SK-N-SH (cell line): ENCODE measurements around the gene TFAP2A. TPM values are rescaled to one million over a fixed set of nuclear protein-coding genes. Genes with fewer than 3 reads are reported as not detected.

ENCODE experiments used
- CTCF ChIA-PET: fragments of 300-600, 350-600 bp; formaldehyde crosslinking; extraction: SDS; loops from one replicate; lab custom pipeline; 2021; lab: Yijun Ruan, JAX
- POLR2A ChIA-PET: fragments of 350-600 bp; sonication (Branson Sonifier 250); formaldehyde crosslinking; extraction: SDS; loops from one replicate; lab custom pipeline; 2020; ENCODE audit warnings: antibody characterized with exemption, inconsistent platforms; lab: Yijun Ruan, JAX
- DNase-seq: peaks from one replicate; pipeline ENCODE4 v3.0.0; 2012
- H2AFZ ChIP-seq: fragments of 200-600 bp; sonication (generic); 2 replicates; pipeline ENCODE4 v1.8.1; 2016; ENCODE audit warnings: antibody characterized with exemption, mild to moderate bottlenecking, low read depth
- H3F3A ChIP-seq: fragments of 200-600 bp; sonication (generic); replicated peaks from 2 replicates; pipeline ENCODE3; 2016; ENCODE audit warnings: antibody characterized with exemption, mild to moderate bottlenecking; ENCODE audit not compliant: insufficient read depth
- H3K27ac ChIP-seq, 2 experiments: fragments of 200-500 bp in 1 of 2; fragments of 200-600 bp in 1 of 2; sonication (Bioruptor generic) in 1 of 2; sonication (generic), shearing (Covaris generic) in 1 of 2; 2 replicates each; pipeline versions ENCODE4 v1.5.1 to v1.6.1; 2014 to 2016; ENCODE audit warnings: low read depth in 2 of 2, inconsistent platforms in 1 of 2, low read length in 1 of 2, mild to moderate bottlenecking in 1 of 2, mixed read lengths in 1 of 2
- H3K27me3 ChIP-seq: fragments of 200-600 bp; sonication (generic), shearing (Covaris generic); 2 replicates; pipeline ENCODE4 v1.6.1; 2016; ENCODE audit warnings: mixed run types; ENCODE audit not compliant: insufficient read depth
- H3K36me3 ChIP-seq, 2 experiments: fragments of 200-500 bp in 1 of 2; fragments of 200-600 bp in 1 of 2; sonication (Bioruptor generic) in 1 of 2; sonication (generic) in 1 of 2; replicated peaks in 1 of 2; 2 replicates each; pipeline versions ENCODE3 to v1.5.1; 2014 to 2016; ENCODE audit warnings: low read length in 1 of 2, mild to moderate bottlenecking in 1 of 2; ENCODE audit not compliant: insufficient read depth in 2 of 2, control insufficient read depth in 1 of 2
- H3K4me1 ChIP-seq, 2 experiments: fragments of 200-500 bp in 1 of 2; fragments of 200-600 bp in 1 of 2; sonication (Bioruptor generic) in 1 of 2; sonication (generic), shearing (Covaris generic) in 1 of 2; 2 replicates each; pipeline versions ENCODE4 v1.5.1 to v1.6.1; 2014 to 2016; ENCODE audit warnings: low read depth in 1 of 2, low read length in 1 of 2, mixed run types in 1 of 2; ENCODE audit not compliant: insufficient read depth in 2 of 2, control insufficient read depth in 1 of 2
- H3K4me2 ChIP-seq: fragments of 200-600 bp; sonication (generic), shearing (Covaris generic); 2 replicates; pipeline ENCODE4 v1.6.1; 2017; ENCODE audit warnings: mixed run types
- H3K4me3 ChIP-seq, 2 experiments: fragments of 200-500 bp in 1 of 2; fragments of 200-600 bp in 1 of 2; sonication (Bioruptor generic) in 1 of 2; sonication (generic), shearing (Covaris generic) in 1 of 2; 2 replicates each; pipeline versions ENCODE4 v1.5.1 to v1.8.1; 2014 to 2016; ENCODE audit warnings: low read depth in 2 of 2, inconsistent platforms in 1 of 2, low read length in 1 of 2, mild to moderate bottlenecking in 1 of 2, mixed read lengths in 1 of 2, moderate library complexity in 1 of 2
- H3K79me2 ChIP-seq: fragments of 200-600 bp; sonication (generic); 2 replicates; pipeline ENCODE4 v1.8.1; 2017; ENCODE audit warnings: mild to moderate bottlenecking; ENCODE audit not compliant: insufficient read depth
- H3K9ac ChIP-seq: fragments of 200-600 bp; sonication (generic); 2 replicates; pipeline ENCODE4 v1.6.1; 2017; ENCODE audit warnings: mixed run types
- H3K9me2 ChIP-seq: fragments of 200-600 bp; sonication (generic); 2 replicates; pipeline ENCODE4 v1.6.1; 2017; ENCODE audit warnings: mixed run types
- H3K9me3 ChIP-seq: fragments of 200-600 bp; sonication (generic); 2 replicates; pipeline ENCODE4 v1.6.1; 2017; ENCODE audit warnings: mixed run types, mild to moderate bottlenecking, moderate library complexity
- H4K20me1 ChIP-seq: fragments of 200-600 bp; sonication (generic); 2 replicates; pipeline ENCODE4 v1.6.1; 2017; ENCODE audit warnings: mild to moderate bottlenecking, mixed run types; ENCODE audit not compliant: insufficient read depth
- CHD2 ChIP-seq: fragments of 150-350 bp; IDR thresholded peaks from 2 replicates; pipeline ENCODE4 v1.6.1; 2018; ENCODE audit warnings: low read length; ENCODE audit not compliant: partially characterized antibody
- ELF1 ChIP-seq: IDR thresholded peaks from 2 replicates; pipeline ENCODE4 v1.4.0; 2012
- EP300 ChIP-seq, 2 experiments: IDR thresholded peaks; 2 replicates each; pipeline versions ENCODE4 v1.4.0 to v1.6.1; 2012; ENCODE audit warnings: borderline replicate concordance in 1 of 2, low read depth in 1 of 2, low read length in 1 of 2
- EZH2phosphoT487 ChIP-seq: fragments of 200-600 bp; sonication (generic); IDR thresholded peaks from 2 replicates; pipeline ENCODE4 v1.6.1; 2017; ENCODE audit warnings: low read depth, mixed run types, mild to moderate bottlenecking, antibody characterized with exemption, moderate library complexity, borderline replicate concordance
- FOSL2 ChIP-seq: IDR thresholded peaks from 2 replicates; pipeline ENCODE4 v1.4.0; 2012; ENCODE audit warnings: low read depth, mild to moderate bottlenecking, moderate library complexity, borderline replicate concordance
- FOXJ3 ChIP-seq: sonication (generic); formaldehyde crosslinking; IDR thresholded peaks from 2 replicates; pipeline ENCODE4 v1.5.1; 2020; ENCODE audit warnings: mild to moderate bottlenecking, missing genetic modification reagents
- GABPA ChIP-seq: IDR thresholded peaks from 2 replicates; pipeline ENCODE4 v1.4.0; 2012; ENCODE audit warnings: low read depth, mild to moderate bottlenecking
- GATA2 ChIP-seq: sonication (generic); formaldehyde crosslinking; IDR thresholded peaks from 2 replicates; pipeline ENCODE4 v1.5.0; 2020; ENCODE audit warnings: mild to moderate bottlenecking, missing genetic modification reagents
- MEF2A ChIP-seq: IDR thresholded peaks from 2 replicates; pipeline ENCODE4 v1.4.0; 2012; ENCODE audit warnings: low read depth, borderline replicate concordance
- MXI1 ChIP-seq: IDR thresholded peaks from 2 replicates; pipeline ENCODE4 v1.6.1; 2012; ENCODE audit warnings: mild to moderate bottlenecking, low read depth, low read length, improper control_type of control experiment
- NRF1 ChIP-seq: IDR thresholded peaks from 2 replicates; pipeline ENCODE4 v1.6.1; 2012; ENCODE audit warnings: low read depth, mild to moderate bottlenecking, low read length
- RXRA ChIP-seq: IDR thresholded peaks from 2 replicates; pipeline ENCODE4 v1.4.0; 2012; ENCODE audit warnings: low read depth, mild to moderate bottlenecking, borderline replicate concordance
- SMC3 ChIP-seq: IDR thresholded peaks from 2 replicates; pipeline ENCODE4 v1.6.1; 2012; ENCODE audit warnings: low read depth, low read length, improper control_type of control experiment
- TAF1 ChIP-seq: IDR thresholded peaks from 2 replicates; pipeline ENCODE4 v1.6.1; 2012; ENCODE audit warnings: low read depth, mild to moderate bottlenecking, low read length, moderate library complexity, borderline replicate concordance
- TEAD4 ChIP-seq: IDR thresholded peaks from 2 replicates; pipeline ENCODE4 v1.4.0; 2012; ENCODE audit warnings: mild to moderate bottlenecking, borderline replicate concordance; ENCODE audit not compliant: insufficient read depth
- WGBS: methylation state at CpG from one replicate; pipeline ENCODE4 v1.1.6; 2017; ENCODE audit warnings: low lambda C conversion rate; 5-methylcytosine and 5-hydroxymethylcytosine counted together
- polyA plus RNA-seq, 3 experiments: library from polyadenylated mRNA; depleted of rRNA; stranded (reverse); fragments of >200 nt; gene quantifications; 2 replicates each; pipeline ENCODE4 v1.2.3, GENCODE V29; 2012
- TF ChIP-seq, protein P1 (sequence below): IDR thresholded peaks from 2 replicates; pipeline ENCODE4 v1.6.1; 2012; ENCODE audit warnings: mild to moderate bottlenecking, low read depth, low read length, moderate library complexity
- TF ChIP-seq, protein P2 (sequence below): fragments of 150-350 bp; IDR thresholded peaks from 2 replicates; pipeline ENCODE4 v1.6.1; 2017; ENCODE audit warnings: antibody characterized with exemption, low read length, low read depth, borderline replicate concordance
- TF ChIP-seq, protein P3 (sequence below): IDR thresholded peaks from 2 replicates; pipeline ENCODE4; 2012
- TF ChIP-seq, protein P4 (sequence below): IDR thresholded peaks from 2 replicates; pipeline ENCODE4 v1.4.0; 2012; ENCODE audit warnings: low read depth, borderline replicate concordance

The TFAP2A gene
- polyA plus RNA-seq, 1 of the 3 experiments (the other 2 are of a cell fraction), result 0.07 TPM

DNA sequence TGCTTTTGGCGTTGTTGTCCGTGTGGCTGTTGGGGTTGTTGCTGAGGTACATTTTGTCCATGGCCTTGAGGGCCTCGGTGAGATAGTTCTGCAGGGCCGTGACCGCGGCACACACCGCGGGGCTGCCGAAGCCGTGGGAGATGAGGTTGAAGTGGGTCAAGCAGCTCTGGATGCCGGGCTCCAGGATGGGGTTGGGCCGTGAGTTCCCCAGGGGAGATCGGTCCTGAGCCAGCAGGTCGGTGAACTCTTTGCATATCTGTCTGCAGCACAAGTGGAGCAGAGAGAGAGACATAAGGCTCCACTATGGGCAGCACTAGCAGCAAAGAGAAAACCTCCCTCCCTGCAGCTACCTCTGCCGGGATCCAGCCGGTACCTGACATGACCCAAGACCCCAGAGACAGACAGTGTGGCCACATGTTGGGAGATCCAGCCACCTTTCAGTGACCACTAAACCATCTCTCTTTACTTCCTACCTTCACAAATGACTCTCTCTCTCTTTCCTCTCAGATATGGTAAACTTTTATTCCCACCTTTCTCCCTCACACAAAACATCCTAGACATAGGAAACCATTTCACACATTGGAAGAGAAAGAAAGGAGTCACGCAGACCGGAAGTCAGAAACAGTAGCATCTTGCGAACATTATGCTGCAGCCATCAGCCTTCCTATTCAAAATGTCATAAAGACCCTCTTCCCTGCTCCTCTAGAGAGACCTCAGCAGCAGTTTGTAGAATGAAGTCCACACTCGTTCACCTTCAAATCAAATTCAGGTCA lies 16.2 kb downstream of the TFAP2A start:
- no peaks in the 10 kb centered on the region for H4K20me1 ChIP-seq
- DNase-seq, result no peak
- POLR2A ChIA-PET, result no interaction called here
- no peak for TF ChIP-seq TEAD4
- TF ChIP-seq EP300 (IDR thresholded peaks at IDR 0.05; ENCODE audit: borderline replicate concordance in 1 of 2, low read depth in 1 of 2, low read length in 1 of 2), result no peak
- TF ChIP-seq RXRA, result no peak
- TF ChIP-seq, protein P1, sequence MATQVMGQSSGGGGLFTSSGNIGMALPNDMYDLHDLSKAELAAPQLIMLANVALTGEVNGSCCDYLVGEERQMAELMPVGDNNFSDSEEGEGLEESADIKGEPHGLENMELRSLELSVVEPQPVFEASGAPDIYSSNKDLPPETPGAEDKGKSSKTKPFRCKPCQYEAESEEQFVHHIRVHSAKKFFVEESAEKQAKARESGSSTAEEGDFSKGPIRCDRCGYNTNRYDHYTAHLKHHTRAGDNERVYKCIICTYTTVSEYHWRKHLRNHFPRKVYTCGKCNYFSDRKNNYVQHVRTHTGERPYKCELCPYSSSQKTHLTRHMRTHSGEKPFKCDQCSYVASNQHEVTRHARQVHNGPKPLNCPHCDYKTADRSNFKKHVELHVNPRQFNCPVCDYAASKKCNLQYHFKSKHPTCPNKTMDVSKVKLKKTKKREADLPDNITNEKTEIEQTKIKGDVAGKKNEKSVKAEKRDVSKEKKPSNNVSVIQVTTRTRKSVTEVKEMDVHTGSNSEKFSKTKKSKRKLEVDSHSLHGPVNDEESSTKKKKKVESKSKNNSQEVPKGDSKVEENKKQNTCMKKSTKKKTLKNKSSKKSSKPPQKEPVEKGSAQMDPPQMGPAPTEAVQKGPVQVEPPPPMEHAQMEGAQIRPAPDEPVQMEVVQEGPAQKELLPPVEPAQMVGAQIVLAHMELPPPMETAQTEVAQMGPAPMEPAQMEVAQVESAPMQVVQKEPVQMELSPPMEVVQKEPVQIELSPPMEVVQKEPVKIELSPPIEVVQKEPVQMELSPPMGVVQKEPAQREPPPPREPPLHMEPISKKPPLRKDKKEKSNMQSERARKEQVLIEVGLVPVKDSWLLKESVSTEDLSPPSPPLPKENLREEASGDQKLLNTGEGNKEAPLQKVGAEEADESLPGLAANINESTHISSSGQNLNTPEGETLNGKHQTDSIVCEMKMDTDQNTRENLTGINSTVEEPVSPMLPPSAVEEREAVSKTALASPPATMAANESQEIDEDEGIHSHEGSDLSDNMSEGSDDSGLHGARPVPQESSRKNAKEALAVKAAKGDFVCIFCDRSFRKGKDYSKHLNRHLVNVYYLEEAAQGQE, result no peak
- TF ChIP-seq FOXJ3 (CRISPR knock-in tag), result no peak
- no peak for TF ChIP-seq ELF1
- TF ChIP-seq, protein P2, sequence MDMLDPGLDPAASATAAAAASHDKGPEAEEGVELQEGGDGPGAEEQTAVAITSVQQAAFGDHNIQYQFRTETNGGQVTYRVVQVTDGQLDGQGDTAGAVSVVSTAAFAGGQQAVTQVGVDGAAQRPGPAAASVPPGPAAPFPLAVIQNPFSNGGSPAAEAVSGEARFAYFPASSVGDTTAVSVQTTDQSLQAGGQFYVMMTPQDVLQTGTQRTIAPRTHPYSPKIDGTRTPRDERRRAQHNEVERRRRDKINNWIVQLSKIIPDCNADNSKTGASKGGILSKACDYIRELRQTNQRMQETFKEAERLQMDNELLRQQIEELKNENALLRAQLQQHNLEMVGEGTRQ, result no peak
- no peak for TF ChIP-seq MXI1
- no peak for TF ChIP-seq MEF2A
- TF ChIP-seq, protein P3, sequence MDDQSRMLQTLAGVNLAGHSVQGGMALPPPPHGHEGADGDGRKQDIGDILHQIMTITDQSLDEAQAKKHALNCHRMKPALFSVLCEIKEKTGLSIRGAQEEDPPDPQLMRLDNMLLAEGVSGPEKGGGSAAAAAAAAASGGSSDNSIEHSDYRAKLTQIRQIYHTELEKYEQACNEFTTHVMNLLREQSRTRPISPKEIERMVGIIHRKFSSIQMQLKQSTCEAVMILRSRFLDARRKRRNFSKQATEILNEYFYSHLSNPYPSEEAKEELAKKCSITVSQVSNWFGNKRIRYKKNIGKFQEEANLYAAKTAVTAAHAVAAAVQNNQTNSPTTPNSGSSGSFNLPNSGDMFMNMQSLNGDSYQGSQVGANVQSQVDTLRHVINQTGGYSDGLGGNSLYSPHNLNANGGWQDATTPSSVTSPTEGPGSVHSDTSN, result no peak
- no peak for TF ChIP-seq GABPA
- TF ChIP-seq NRF1, result no peak
- TF ChIP-seq CHD2, result no peak
- TF ChIP-seq TAF1, result no peak
- no peak for TF ChIP-seq SMC3
- no peak for TF ChIP-seq GATA2 (CRISPR knock-in tag)
- TF ChIP-seq FOSL2, result no peak
- TF ChIP-seq, protein P4, sequence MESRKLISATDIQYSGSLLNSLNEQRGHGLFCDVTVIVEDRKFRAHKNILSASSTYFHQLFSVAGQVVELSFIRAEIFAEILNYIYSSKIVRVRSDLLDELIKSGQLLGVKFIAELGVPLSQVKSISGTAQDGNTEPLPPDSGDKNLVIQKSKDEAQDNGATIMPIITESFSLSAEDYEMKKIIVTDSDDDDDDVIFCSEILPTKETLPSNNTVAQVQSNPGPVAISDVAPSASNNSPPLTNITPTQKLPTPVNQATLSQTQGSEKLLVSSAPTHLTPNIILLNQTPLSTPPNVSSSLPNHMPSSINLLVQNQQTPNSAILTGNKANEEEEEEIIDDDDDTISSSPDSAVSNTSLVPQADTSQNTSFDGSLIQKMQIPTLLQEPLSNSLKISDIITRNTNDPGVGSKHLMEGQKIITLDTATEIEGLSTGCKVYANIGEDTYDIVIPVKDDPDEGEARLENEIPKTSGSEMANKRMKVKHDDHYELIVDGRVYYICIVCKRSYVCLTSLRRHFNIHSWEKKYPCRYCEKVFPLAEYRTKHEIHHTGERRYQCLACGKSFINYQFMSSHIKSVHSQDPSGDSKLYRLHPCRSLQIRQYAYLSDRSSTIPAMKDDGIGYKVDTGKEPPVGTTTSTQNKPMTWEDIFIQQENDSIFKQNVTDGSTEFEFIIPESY, result no peak
- TF ChIP-seq EZH2phosphoT487, result no peak
- peaks cover 3 to 8% of the 10 kb centered on the region in 2 experiments; a peak in 2 of 4 replicates for H3K4me1 ChIP-seq
- H3K36me3 ChIP-seq, result no peaks in the 10 kb centered on the region
- H3K9ac ChIP-seq, result no peak overlapping the region
- H3K4me3 ChIP-seq, result no peak overlapping the region
- peaks cover 64% of the 10 kb centered on the region for H3K27me3 ChIP-seq
- WGBS, result 18% methylated on average over 19 of the region's 20 CpGs
- H2AFZ ChIP-seq, result no peak overlapping the region
- H3K27ac ChIP-seq, result no peak overlapping the region
- H3K4me2 ChIP-seq, result no peak overlapping the region
- no peaks in the 10 kb centered on the region for H3F3A ChIP-seq
- CTCF ChIA-PET, result no interaction called here
- H3K79me2 ChIP-seq, result no peaks in the 10 kb centered on the region
- no peaks in the 10 kb centered on the region for H3K9me2 ChIP-seq
- no peaks in the 10 kb centered on the region for H3K9me3 ChIP-seq
